Right hindlimb (tissue), 1 donor: ENCODE data around the gene C2orf49.

Experiments used
- DNase-seq: peaks from one replicate; pipeline ENCODE4 v3.0.0-alpha.2; 2018

The C2orf49 gene

DNA sequence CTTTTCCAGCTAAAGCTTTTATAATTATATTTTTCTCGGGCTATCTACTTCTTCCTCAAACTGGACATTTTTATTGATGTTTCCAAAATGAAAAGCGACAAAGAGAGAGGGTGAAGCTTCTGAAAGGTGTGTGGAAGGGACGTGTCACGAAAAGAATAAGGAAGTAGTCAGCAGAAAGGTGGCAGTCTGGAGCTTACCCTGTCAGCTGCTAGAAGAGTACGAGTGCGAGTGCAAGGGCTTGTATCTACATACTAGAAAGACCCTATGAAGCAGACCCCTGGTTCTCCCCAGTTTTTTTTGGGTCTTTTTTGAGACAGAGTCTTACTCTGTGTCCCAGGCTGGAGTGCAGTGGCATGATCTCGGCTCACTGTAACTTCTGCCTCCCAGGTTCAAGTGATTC is 46.9 kb downstream of the C2orf49 start:
- DNase-seq, result no peak

DNA sequence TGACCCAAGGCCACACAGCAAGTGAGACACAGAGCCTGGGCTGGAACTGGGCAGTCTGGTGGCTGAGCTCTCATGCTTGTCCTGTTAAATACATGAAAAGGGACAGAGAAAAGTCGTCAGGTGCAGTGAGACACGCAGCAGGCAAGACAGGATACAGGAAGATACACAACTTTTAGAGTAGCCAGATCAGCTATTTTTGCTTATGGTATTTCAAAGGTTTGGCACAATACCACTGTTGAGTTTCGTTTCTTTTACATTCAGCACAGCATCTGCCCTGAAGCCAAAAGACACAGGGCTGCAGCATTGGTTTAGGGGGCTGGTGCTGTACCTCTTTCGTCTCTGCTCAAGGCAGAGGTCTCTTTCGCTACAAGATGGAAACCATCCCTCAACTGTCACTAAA is 47.5 kb downstream of the C2orf49 start:
- no peak for DNase-seq

GRCh38 chr2:105385731-105386540 is 48.6 kb downstream of the C2orf49 start:
- DNase-seq, result no peak

DNA sequence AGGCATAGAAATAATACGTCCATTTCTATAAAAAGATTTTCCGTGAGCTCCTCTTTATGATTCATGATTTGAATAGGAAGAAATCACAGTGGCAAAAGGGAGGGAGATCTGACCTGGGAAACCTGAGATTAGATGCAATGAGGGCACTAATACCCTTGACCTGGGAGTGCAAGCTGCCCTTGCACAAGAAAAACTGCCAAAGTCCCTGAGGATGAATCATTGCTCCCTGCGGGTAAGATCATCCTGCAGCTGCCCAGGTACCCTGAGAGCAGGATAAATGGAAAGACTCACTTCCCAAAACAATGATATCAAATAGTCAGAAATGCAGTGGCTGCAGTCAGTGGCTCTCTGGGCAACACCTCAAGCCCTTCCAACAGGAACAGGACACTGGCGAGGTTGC is 49.9 kb downstream of the C2orf49 start:
- no peak for DNase-seq

DNA sequence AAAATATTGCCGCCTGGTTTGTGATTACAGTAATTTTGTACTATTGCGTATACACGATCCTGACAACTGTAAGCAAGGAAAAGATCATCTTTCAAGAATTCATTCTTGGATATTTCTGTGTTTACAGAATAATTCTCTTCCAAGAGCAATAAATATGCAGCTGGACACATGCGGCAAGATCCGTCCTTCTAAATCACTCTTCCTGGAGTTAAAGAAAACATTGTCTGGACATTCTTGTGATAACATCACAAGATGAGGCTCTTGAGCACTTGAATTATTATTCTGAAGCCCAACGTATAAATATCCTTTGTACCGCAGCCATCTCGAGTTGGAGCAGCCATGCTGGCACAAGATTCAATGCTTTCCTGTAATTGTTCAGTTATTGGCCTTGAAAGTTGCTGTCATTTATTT is 51.6 kb downstream of the C2orf49 start:
- peak; percentile 54 for DNase-seq

DNA sequence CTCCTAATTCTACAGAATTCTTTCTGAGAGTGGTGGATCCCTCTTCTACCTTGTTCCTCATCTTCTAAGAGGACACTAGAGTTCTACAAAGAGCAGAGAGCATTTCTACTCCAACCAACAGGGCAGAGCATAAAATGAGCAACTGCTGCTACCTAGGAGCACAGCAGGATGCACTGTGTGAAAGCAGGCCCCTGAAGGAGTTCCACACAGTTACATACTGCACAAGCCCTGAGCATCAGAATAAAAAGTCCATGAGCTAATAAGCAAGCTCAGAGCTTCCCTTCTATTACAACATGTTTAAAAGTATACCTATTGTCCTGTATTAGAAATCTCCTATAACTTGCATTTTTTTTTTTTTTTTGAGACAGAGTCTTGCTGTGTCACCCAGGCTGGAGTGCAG is 53.1 kb downstream of the C2orf49 start:
- no peak for DNase-seq

GRCh38 chr2:105391058-105391627 is 53.8 kb downstream of the C2orf49 start:
- no peak for DNase-seq

GRCh38 chr2:105391763-105392662 is 54.7 kb downstream of the C2orf49 start:
- no peak for DNase-seq

- DNase-seq, result peak; percentile 50
These were observed 56.2 kb downstream of the C2orf49 start for GRCh38 chr2:105393373-105394055.

DNA sequence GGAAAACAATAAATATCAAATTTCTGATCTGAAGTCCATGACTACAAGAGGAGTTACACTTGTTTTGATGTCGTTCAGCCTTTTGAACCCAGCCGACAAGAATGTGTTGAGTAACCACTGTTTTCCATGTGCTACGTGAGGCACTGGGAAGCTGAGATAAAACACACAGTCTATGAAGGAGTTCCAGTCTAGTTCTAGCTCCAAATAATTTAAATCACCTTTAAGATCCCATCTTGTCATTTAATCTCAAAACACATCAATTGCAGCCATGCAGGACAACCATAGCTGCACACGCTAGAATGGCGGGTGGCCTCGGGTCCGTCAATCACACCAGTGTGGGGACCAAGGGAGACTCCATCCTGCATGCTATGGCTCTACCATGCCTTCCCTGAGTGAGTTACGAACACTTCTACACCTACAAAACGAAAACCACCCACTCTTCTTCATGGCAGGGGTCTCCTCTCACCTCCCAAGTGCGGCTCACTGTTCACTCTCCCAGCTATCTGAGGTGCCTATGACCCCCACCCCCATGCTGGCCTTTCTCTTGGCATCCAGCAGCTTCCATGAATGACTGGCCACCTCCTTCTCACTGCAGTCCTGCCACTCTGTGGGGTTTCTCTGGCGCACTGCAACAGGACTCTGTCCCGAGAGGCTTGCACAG is 57.7 kb downstream of the C2orf49 start:
- no peak for DNase-seq

GRCh38 chr2:105395691-105396090 is 58.4 kb downstream of the C2orf49 start:
- DNase-seq, result no peak

- DNase-seq, result no peak
These were observed 59.1 kb downstream of the C2orf49 start for GRCh38 chr2:105396254-105397024.

DNA sequence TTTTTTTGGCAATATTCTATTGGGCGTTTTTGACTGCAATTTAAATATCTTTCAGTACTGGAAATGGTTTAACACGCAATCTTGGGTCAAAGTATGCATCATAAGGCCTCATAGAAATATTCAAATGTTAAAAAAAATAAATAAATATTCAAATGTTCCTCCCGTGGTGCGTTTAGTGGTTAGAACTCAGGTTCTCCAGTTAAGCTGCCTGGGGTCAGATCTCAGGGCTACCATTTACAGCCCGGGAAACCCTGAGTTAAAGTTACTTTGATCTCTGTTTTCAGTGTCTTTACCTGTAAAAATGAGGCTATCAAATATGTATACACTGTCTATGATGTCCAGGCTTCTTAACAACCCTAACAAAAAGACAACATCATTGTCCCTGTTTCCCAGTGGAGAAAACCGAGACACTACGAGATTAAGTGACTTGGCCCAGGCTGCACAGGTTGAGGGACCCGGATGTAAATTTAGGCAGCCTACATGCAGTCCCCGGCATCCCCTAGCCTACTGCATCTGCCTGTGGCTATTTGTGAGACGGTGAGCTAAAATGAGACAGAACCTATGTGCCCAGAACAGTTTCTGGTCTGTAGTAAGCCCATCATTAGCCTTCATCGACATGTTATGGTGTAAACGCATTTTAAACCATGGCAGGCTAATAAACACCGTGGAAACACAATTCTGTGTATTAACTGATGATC is 59.8 kb downstream of the C2orf49 start:
- no peak for DNase-seq

DNA sequence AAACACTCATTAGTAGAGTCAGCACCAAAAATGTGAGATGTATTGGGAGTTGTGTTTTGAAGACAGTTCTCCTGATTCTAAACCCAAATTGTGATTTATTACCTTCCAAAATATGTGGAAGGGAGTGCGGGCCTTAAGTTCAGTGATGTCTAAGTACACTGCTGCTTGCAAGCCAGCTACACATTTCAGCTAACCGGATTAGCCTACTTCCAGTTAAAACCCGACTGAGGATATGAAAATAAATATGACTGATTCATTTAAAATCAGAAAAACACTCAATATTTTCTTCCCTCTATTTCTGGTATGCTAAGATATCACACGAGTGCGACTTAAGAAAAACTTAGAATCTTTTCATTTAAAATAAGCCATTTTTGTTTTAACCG is 60.6 kb downstream of the C2orf49 start:
- DNase-seq, result no peak

DNA sequence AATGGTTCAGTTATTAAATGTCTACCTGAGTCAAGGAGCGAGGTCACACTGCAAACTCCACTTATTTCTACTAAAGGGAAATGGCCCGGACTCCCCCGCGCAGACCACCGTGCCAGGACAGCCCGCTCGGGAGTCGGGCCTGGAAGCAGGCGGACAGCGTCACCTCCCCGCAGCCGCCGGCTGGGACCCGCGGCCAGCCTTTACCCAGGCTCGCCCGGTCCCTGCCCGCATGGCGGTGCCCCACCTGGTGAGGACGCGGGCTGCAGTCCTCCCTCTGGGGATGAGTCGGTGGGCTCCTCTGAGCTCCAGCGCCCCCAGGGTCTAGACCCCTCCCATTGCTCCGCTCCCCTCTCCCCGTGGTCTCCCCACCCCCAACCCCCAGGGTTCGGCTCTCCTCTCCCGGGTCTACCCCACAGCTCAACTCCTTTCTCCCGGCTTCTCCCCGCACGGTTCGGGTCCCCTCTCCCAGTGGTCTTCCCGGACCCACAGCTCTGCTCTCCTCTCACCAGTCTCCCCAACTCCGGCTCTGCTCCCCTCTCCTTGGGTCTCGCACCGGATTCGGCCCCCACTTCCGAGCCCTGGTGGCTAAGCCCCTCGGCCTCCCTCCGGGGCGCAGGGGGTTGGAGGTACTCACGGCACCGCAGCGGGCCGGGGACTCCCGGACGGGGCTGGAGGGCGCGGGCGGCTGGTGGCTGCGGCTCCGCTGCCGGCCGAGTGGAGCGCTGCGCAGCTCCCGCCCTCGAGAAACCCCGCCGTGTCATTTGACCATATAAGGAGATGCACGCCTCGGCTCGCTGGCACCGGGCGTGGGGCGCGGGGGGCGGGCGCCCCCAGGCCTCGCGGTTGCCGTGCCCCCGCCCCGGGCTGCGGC is 61.2 kb downstream of the C2orf49 start, which contains the start of gene FHL2:
TSS of gene FHL2 (minus strand) at position 716 of the 871 bp plus-strand sequence. CDS start 12,535 bp downstream, outside the sequence.
- peak; percentile 87 for DNase-seq
